Pons (tissue), 1 donor: ENCODE measurements around the gene NAGPA.

ENCODE experiments used
- DNase-seq: peaks from one replicate; pipeline ENCODE4 v3.0.0-alpha.2; 2016; ENCODE audit warnings: low spot score

Gene NAGPA

GRCh38 chr16:5003211-5003610, 30.5 kb downstream of the NAGPA start:
- DNase-seq: no peak

- DNase-seq: no peak
These were observed 31.0 kb downstream of the NAGPA start for GRCh38 chr16:5002699-5003143.

GRCh38 chr16:5001986-5002385, 31.7 kb downstream of the NAGPA start:
- no peak for DNase-seq

- DNase-seq: no peak
These were observed 32.2 kb downstream of the NAGPA start for GRCh38 chr16:5001571-5001970.

GRCh38 chr16:5000573-5001001, 33.1 kb downstream of the NAGPA start:
- DNase-seq: no peak

- peak; percentile 81 for DNase-seq
These were observed 38.9 kb downstream of the NAGPA start for GRCh38 chr16:4994719-4995434.

- no peak for DNase-seq
These were observed 42.0 kb downstream of the NAGPA start for GRCh38 chr16:4991754-4992153.

GRCh38 chr16:4990415-4990814, 43.3 kb downstream of the NAGPA start:
- no peak for DNase-seq

GRCh38 chr16:4989391-4990006, 44.2 kb downstream of the NAGPA start:
- no peak for DNase-seq

- no peak for DNase-seq
These were observed 45.1 kb downstream of the NAGPA start for GRCh38 chr16:4988647-4989046.

GRCh38 chr16:4987580-4988374, 46.0 kb downstream of the NAGPA start:
- DNase-seq: no peak

- no peak for DNase-seq
These were observed 46.5 kb downstream of the NAGPA start for GRCh38 chr16:4987250-4987579.

GRCh38 chr16:4984174-4984990, 49.4 kb downstream of the NAGPA start:
- DNase-seq: no peak

- DNase-seq: no peak
These were observed 51.5 kb downstream of the NAGPA start for GRCh38 chr16:4982056-4982867.

GRCh38 chr16:4981473-4981872, 52.3 kb downstream of the NAGPA start:
- DNase-seq: no peak

GRCh38 chr16:4980691-4981090, 53.0 kb downstream of the NAGPA start:
- DNase-seq: no peak

GRCh38 chr16:4979736-4980660, 53.7 kb downstream of the NAGPA start:
- no peak for DNase-seq

GRCh38 chr16:4979164-4979563, 54.6 kb downstream of the NAGPA start:
- DNase-seq: no peak

- DNase-seq: no peak
These were observed 57.1 kb downstream of the NAGPA start for GRCh38 chr16:4976611-4977145.

- no peak for DNase-seq
These were observed 57.7 kb downstream of the NAGPA start for GRCh38 chr16:4976079-4976478.
